HepG2 (cell line): Measurements from ENCODE around the gene RTP1. TPM values are rescaled to one million over a fixed set of nuclear protein-coding genes. Genes with fewer than 3 reads are reported as not detected.

Experiments
- ATAC-seq: fragments of 200-7000 bp; cut with Tn5 transposase; 3 replicates; pipeline ENCODE4 v1.9.1; 2020; ENCODE audit warnings: mild to moderate bottlenecking, moderate library complexity
- BruUV-seq: library from RNA; stranded (reverse); fragments of 400-500 nt; replicated peaks from 2 replicates; lab custom pipeline; 2021; lab: Mats Ljungman, UMichigan
- CTCF ChIA-PET: fragments of 300-600 bp; formaldehyde crosslinking; extraction: SDS; loops from one replicate; lab custom pipeline; 2021; ENCODE audit warnings: low total read pairs, inconsistent platforms, low intra/inter-chr PET ratio; lab: Yijun Ruan, JAX
- POLR2A ChIA-PET: fragments of 350-600 bp; sonication (Branson Sonifier 250); formaldehyde crosslinking; loops from one replicate; lab custom pipeline; 2020; ENCODE audit warnings: antibody characterized with exemption, inconsistent platforms; lab: Yijun Ruan, JAX
- DNase-seq: peaks from one replicate; pipeline ENCODE4 v3.0.0-alpha.2; 2015; ENCODE audit warnings: low spot score
- FAIRE-seq: peaks from 3 replicates; lab custom pipeline; 2011; peaks lifted over from hg19 to GRCh38; lab: Jason Lieb, UNC
- H2AFZ ChIP-seq: one replicate; pipeline ENCODE4 v1.6.1; 2011; ENCODE audit warnings: low read length, inconsistent platforms
- H3K27ac ChIP-seq: fragments of 300-600 bp; 3 replicates; pipeline ENCODE4 v1.8.0; 2011; ENCODE audit warnings: mixed run types, mild to moderate bottlenecking, mixed read lengths, low read length, inconsistent platforms; ENCODE audit not compliant: insufficient read depth; ENCODE audit errors: extremely low read length
- H3K27me3 ChIP-seq, 2 experiments: fragments of 200-600 bp in 1 of 2; 2 replicates in 1 of 2; 3 replicates in 1 of 2; pipeline versions ENCODE4 v1.6.0 to v1.8.0; 2011; ENCODE audit warnings: low read length in 2 of 2, mild to moderate bottlenecking in 2 of 2, moderate library complexity in 2 of 2, inconsistent platforms in 1 of 2; ENCODE audit not compliant: insufficient read depth in 2 of 2, control insufficient read depth in 1 of 2
- H3K36me3 ChIP-seq, 2 experiments: fragments of 200-600 bp in 1 of 2; replicated peaks in 1 of 2; 2 replicates in 1 of 2; 3 replicates in 1 of 2; pipeline versions ENCODE4 v1.5.1 to v1.8.0; 2011; ENCODE audit warnings: low read length in 2 of 2, inconsistent platforms in 1 of 2; ENCODE audit not compliant: insufficient read depth in 2 of 2, control insufficient read depth in 1 of 2
- H3K4me1 ChIP-seq: 2 replicates; pipeline ENCODE4 v1.5.1; 2012; ENCODE audit warnings: low read length, inconsistent platforms; ENCODE audit not compliant: insufficient read depth
- H3K4me2 ChIP-seq: 2 replicates; pipeline ENCODE4 v1.6.0; 2011; ENCODE audit warnings: low read depth, low read length, inconsistent platforms
- H3K4me3 ChIP-seq, 3 experiments: fragments of 200-600 bp in 1 of 3; sonication (generic), shearing (Covaris generic) in 1 of 3; replicated peaks in 1 of 3; 2 replicates each; pipeline ENCODE4 v1.5.1; 2011 to 2016; ENCODE audit warnings: low read length in 3 of 3, inconsistent platforms in 2 of 3, low read depth in 2 of 3, mild to moderate bottlenecking in 2 of 3, control low read depth in 1 of 3, mixed read lengths in 1 of 3; ENCODE audit not compliant: insufficient read depth in 1 of 3
- H3K79me2 ChIP-seq: one replicate; pipeline ENCODE4 v1.6.1; 2011; ENCODE audit warnings: low read length, inconsistent platforms; ENCODE audit not compliant: insufficient read depth
- H3K9ac ChIP-seq: 2 replicates; pipeline ENCODE4 v1.6.0; 2011; ENCODE audit warnings: mild to moderate bottlenecking, low read depth, low read length, inconsistent platforms; ENCODE audit not compliant: insufficient read depth
- H3K9me3 ChIP-seq: 2 replicates; pipeline ENCODE4 v1.5.1; 2012; ENCODE audit warnings: mild to moderate bottlenecking, low read length
- H4K20me1 ChIP-seq: 2 replicates; pipeline ENCODE4 v1.6.0; 2011; ENCODE audit warnings: inconsistent platforms, mild to moderate bottlenecking, low read length, moderate library complexity; ENCODE audit not compliant: insufficient read depth
- ATF1 ChIP-seq: IDR thresholded peaks from 2 replicates; pipeline ENCODE4 v1.6.1; 2016; ENCODE audit warnings: mild to moderate bottlenecking, control low read depth
- DR1 ChIP-seq: sonication (generic); formaldehyde crosslinking; IDR thresholded peaks from 2 replicates; pipeline ENCODE4 v1.8.0; 2021; ENCODE audit warnings: mild to moderate bottlenecking, missing genetic modification reagents, inconsistent platforms
- JDP2 ChIP-seq: sonication (generic); formaldehyde crosslinking; IDR thresholded peaks from 2 replicates; pipeline ENCODE4 v1.8.1; 2022; ENCODE audit warnings: missing genetic modification reagents, borderline replicate concordance
- MAFF ChIP-seq: IDR thresholded peaks from 2 replicates; pipeline ENCODE4 v1.6.1; 2011; ENCODE audit warnings: low read depth, low read length, improper control_type of control experiment
- MAFK ChIP-seq, 2 experiments: IDR thresholded peaks in 1 of 2; conservative IDR thresholded peaks in 1 of 2; 2 replicates each; pipeline ENCODE4 v1.6.1; 2011; ENCODE audit warnings: improper control_type of control experiment in 2 of 2, low read length in 2 of 2
- RXRA ChIP-seq: sonication (generic); formaldehyde crosslinking; IDR thresholded peaks from 2 replicates; pipeline ENCODE4 v1.5.1; 2020; ENCODE audit warnings: missing genetic modification reagents
- TGIF2 ChIP-seq: IDR thresholded peaks from 2 replicates; pipeline ENCODE4 v1.6.1; 2016; ENCODE audit warnings: control low read depth, missing compliant biosample characterization
- ZBTB8A ChIP-seq: sonication (generic); formaldehyde crosslinking; IDR thresholded peaks from 2 replicates; pipeline ENCODE4 v1.4.0; 2020; ENCODE audit warnings: mild to moderate bottlenecking, low read depth, missing genetic modification reagents, borderline replicate concordance
- ZNF17 ChIP-seq: sonication (generic); formaldehyde crosslinking; IDR thresholded peaks from 2 replicates; pipeline ENCODE4 v1.5.0; 2020; ENCODE audit warnings: mild to moderate bottlenecking, missing genetic modification reagents
- ZNF501 ChIP-seq: sonication (generic); formaldehyde crosslinking; IDR thresholded peaks from 2 replicates; pipeline ENCODE4 v1.5.1; 2020; ENCODE audit warnings: mild to moderate bottlenecking, moderate library complexity, missing genetic modification reagents
- ZNF614 ChIP-seq: IDR thresholded peaks from 2 replicates; pipeline ENCODE4 v1.6.1; 2018; ENCODE audit warnings: missing biosample characterization, missing genetic modification reagents, inconsistent platforms, borderline replicate concordance
- ZNF792 ChIP-seq: IDR thresholded peaks from 2 replicates; pipeline ENCODE4 v1.6.1; 2016
- WGBS: methylation state at CpG from one replicate; pipeline ENCODE4 v1.1.6; 2017; ENCODE audit warnings: low lambda C conversion rate; 5-methylcytosine and 5-hydroxymethylcytosine counted together
- in situ Hi-C: cut with HindIII; loops from 2 replicates; pipeline ENCODE4 v1.10.0; 2017; ENCODE audit warnings: low pct_unique_long_range_greater_than_20kb; ENCODE audit not compliant: extremely low pct_ligation_motif_present
- intact Hi-C: fragments of 100-400 bp; cut with micrococcal nuclease; formaldehyde crosslinking; loops from one replicate; pipeline ENCODE4 v1.10.0; 2022; ENCODE audit not compliant: unreplicated experiment
- polyA plus RNA-seq, 8 experiments: library from polyadenylated mRNA; depleted of rRNA in 3 of 8; stranded (reverse) in 7 of 8; unstranded in 1 of 8; fragments of >200 nt; fragmentation: Illumina TruSeq in 4 of 8; extraction: Trizol in 4 of 8; gene quantifications; 2 replicates each; pipeline versions ENCODE4 v1.2.1 to v1.2.3, GENCODE V29; 2011 to 2016; ENCODE audit warnings: low read depth in 4 of 8, missing spikeins in 1 of 8, mixed read lengths in 1 of 8; ENCODE audit not compliant: insufficient read depth in 1 of 8
- total RNA-seq, 5 experiments: library from RNA; depleted of rRNA; stranded (reverse); fragments of >200 nt; fragmentation: Illumina TruSeq; extraction: Trizol; gene quantifications; 2 replicates each; pipeline ENCODE4 v1.2.3, GENCODE V29; 2016; ENCODE audit warnings: low read depth in 1 of 5
- TF ChIP-seq, protein P1 (sequence below): sonication (generic); formaldehyde crosslinking; IDR thresholded peaks from 2 replicates; pipeline ENCODE4 v1.8.0; 2022; ENCODE audit warnings: missing genetic modification reagents, low read depth, mild to moderate bottlenecking, borderline replicate concordance
- TF ChIP-seq, protein P2 (sequence below): sonication (generic); formaldehyde crosslinking; IDR thresholded peaks from 2 replicates; pipeline ENCODE4 v1.5.1; 2020; ENCODE audit warnings: mild to moderate bottlenecking, missing genetic modification reagents, moderate library complexity
- TF ChIP-seq, protein P3 (sequence below): sonication (generic); formaldehyde crosslinking; IDR thresholded peaks from 2 replicates; pipeline ENCODE4 v1.8.0; 2022; ENCODE audit warnings: mild to moderate bottlenecking, missing genetic modification reagents, borderline replicate concordance

Gene RTP1
- total and polyA plus RNA-seq, 2 of the 13 experiments (the other 11 are each of a cell fraction or from before 2014, with no cell fraction given): not detected

DNA sequence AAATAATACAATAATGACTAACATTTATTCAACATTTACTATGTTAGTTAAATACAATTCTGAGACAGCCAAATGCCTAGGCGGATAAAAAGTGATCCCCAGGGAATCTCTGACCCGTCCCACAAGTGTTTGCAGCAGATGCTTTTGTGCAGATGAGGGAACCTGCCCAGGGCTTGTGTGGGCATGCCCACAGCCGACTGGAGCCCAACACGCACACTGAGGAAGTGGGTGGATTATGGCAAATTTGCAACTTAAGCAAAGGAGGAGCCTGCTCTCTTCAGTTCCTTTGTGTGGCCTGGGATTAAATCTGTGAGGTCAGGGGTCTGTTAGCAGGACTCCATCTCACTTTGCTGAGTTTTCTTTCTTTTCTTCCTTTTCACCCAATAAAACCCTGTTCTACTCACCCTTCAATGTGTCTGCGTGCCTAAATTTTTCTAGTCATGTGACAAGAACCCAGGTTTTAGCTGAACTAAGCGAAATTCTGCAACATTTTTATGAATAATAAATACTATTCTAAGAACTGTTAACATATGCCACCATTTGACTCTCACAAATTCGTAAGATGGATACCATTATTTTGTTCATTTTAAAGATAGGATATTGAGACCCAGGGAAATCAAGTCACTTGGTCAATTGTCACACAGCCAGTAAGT, 13.9 kb upstream of the RTP1 start:
- Histone ChIP-seq H4K20me1 (no peaks in the 10 kb centered on the region), H3K4me2 (no peak overlapping the region), H3K4me3 (no peak overlapping the region), H2AFZ (no peak overlapping the region), H3K79me2 (no peaks in the 10 kb centered on the region), H3K36me3 (no peaks in the 10 kb centered on the region), H3K27ac (no peak overlapping the region), H3K9me3 (no peaks in the 10 kb centered on the region), H3K9ac (no peak overlapping the region), H3K4me1 (no peaks in the 10 kb centered on the region), H3K27me3 (no peaks in the 10 kb centered on the region; a peak in 1 of 5 replicates)
- in situ Hi-C loops (no loop called here), intact Hi-C loops (no loop called here)
- ChIA-PET CTCF (no interaction called here), POLR2A (no interaction called here)
- 77% methylated on average over 7 of the region's 7 CpGs for WGBS
- no TSS peak for BruUV-seq
- FAIRE-seq (no peak), DNase-seq (no peak), ATAC-seq (no peak)
- TF ChIP-seq MAFF (peak; percentile 17; the same call in 1 of the 2 replicates), ZNF792 (CRISPR knock-in tag) (no peak), ZNF614 (CRISPR knock-in tag) (no peak), MAFK (conservative IDR thresholded peaks at IDR 0.05 in 1 of 2, IDR thresholded peaks at IDR 0.05 in 1 of 2; ENCODE audit: low read length in 2 of 2) (peak; percentile 17 to 61; a peak in 3 of 4 replicates)
- TF ChIP-seq, protein P1, sequence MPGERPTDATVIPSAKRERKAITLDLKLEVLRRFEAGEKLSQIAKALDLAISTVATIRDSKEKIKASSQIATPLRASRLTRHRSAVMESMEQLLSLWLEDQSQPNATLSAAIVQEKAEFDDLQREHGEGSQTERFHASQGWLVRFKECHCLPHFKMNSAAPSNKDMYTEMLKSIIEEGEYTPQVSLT: no peak

DNA sequence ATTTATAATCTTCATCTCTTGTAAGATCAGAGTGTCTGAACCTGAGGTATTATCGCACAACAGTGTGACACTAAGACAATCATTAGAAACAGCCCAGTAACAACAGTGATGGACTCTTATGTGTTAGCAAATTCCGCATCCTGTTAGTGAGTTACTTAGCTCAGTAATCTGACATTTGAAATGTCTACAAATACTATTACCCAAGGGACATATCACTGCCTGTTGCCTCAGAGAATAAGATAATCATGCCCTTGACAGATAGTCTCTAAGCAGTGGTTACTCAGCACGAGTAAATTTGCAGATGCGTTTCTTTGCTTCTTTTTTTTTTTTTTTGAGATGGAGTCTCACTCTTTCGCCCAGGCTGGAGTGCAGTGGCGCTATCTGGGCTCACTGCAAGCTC, 13.4 kb upstream of the RTP1 start:
- ChIA-PET CTCF (no interaction called here), POLR2A (no interaction called here)
- Histone ChIP-seq H3K36me3 (no peaks in the 10 kb centered on the region), H3K9ac (no peak overlapping the region), H3K4me2 (no peak overlapping the region), H3K4me1 (no peaks in the 10 kb centered on the region), H3K9me3 (no peaks in the 10 kb centered on the region), H3K27ac (no peak overlapping the region), H2AFZ (no peak overlapping the region), H3K4me3 (no peak overlapping the region), H3K79me2 (no peaks in the 10 kb centered on the region), H4K20me1 (no peaks in the 10 kb centered on the region), H3K27me3 (no peaks in the 10 kb centered on the region; a peak in 1 of 5 replicates)
- WGBS: 78% methylated on average over 6 of the region's 6 CpGs
- DNase-seq (no peak), ATAC-seq (no peak), FAIRE-seq (no peak)
- intact Hi-C loops (no loop called here), in situ Hi-C loops (no loop called here)
- BruUV-seq: no TSS peak
- TF ChIP-seq DR1 (CRISPR knock-in tag): no peak
- no peak for TF ChIP-seq RXRA
- TF ChIP-seq ZNF501 (CRISPR knock-in tag): no peak
- no peak for TF ChIP-seq ATF1 (CRISPR knock-in tag)
- TF ChIP-seq ZBTB8A (CRISPR knock-in tag): no peak
- TF ChIP-seq TGIF2 (CRISPR knock-in tag): no peak
- TF ChIP-seq, protein P2, sequence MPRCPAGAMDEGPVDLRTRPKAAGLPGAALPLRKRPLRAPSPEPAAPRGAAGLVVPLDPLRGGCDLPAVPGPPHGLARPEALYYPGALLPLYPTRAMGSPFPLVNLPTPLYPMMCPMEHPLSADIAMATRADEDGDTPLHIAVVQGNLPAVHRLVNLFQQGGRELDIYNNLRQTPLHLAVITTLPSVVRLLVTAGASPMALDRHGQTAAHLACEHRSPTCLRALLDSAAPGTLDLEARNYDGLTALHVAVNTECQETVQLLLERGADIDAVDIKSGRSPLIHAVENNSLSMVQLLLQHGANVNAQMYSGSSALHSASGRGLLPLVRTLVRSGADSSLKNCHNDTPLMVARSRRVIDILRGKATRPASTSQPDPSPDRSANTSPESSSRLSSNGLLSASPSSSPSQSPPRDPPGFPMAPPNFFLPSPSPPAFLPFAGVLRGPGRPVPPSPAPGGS (CRISPR knock-in tag): no peak
- no peak for TF ChIP-seq ZNF17
- no peak for TF ChIP-seq JDP2
- TF ChIP-seq, protein P3, sequence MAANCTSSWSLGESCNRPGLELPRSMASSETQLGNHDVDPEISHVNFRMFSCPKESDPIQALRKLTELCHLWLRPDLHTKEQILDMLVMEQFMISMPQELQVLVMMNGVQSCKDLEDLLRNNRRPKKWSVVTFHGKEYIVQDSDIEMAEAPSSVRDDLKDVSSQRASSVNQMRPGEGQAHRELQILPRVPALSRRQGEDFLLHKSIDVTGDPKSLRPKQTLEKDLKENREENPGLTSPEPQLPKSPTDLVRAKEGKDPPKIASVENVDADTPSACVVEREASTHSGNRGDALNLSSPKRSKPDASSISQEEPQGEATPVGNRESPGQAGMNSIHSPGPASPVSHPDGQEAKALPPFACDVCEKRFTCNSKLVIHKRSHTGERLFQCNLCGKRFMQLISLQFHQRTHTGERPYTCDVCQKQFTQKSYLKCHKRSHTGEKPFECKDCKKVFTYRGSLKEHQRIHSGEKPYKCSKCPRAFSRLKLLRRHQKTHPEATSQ (CRISPR knock-in tag): no peak
